NCI-H2196 treated with DMSO at 0.1 percent for 48 hours (cell line): Measurements from ENCODE around the gene NHLRC4.

Source experiments
- DNase-seq: peaks from one replicate; lab custom pipeline; 2025; ENCODE audit not compliant: unreplicated experiment; lab: John Stamatoyannopoulos, UW

NHLRC4 gene

GRCh38 chr16:582614-583331, 16.0 kb downstream of the NHLRC4 start:
- DNase-seq, result no peak

- no peak for DNase-seq
Measured at GRCh38 chr16:583470-583814, 16.6 kb downstream of the NHLRC4 start.

GRCh38 chr16:583815-584591, 17.2 kb downstream of the NHLRC4 start:
- DNase-seq, result no peak

GRCh38 chr16:585351-585750, 18.5 kb downstream of the NHLRC4 start:
- no peak for DNase-seq

- no peak for DNase-seq
Measured at GRCh38 chr16:586047-586644, 19.3 kb downstream of the NHLRC4 start.

- DNase-seq, result no peak
Measured at GRCh38 chr16:586645-587590, 20.1 kb downstream of the NHLRC4 start.

- no peak for DNase-seq
Measured at GRCh38 chr16:588639-588888, 21.8 kb downstream of the NHLRC4 start.

- DNase-seq, result peak; percentile 85
Measured at GRCh38 chr16:588889-589657, 22.3 kb downstream of the NHLRC4 start.

- peak; percentile 93 for DNase-seq
Measured at GRCh38 chr16:589658-590187, 22.9 kb downstream of the NHLRC4 start, which contains the start of gene RAB40C. TSS of gene RAB40C (plus strand) at chr16:590066. CDS start at chr16:590292, 226 bp downstream.

- DNase-seq, result no peak
Measured at GRCh38 chr16:590188-590814, 23.5 kb downstream of the NHLRC4 start.

GRCh38 chr16:590815-591200, 24.0 kb downstream of the NHLRC4 start:
- no peak for DNase-seq

- no peak for DNase-seq
Measured at GRCh38 chr16:591231-591630, 24.4 kb downstream of the NHLRC4 start.

GRCh38 chr16:591892-592517, 25.2 kb downstream of the NHLRC4 start:
- DNase-seq, result no peak

GRCh38 chr16:592518-593306, 25.9 kb downstream of the NHLRC4 start:
- peak; percentile 88 for DNase-seq

- DNase-seq, result peak; percentile 75
Measured at GRCh38 chr16:593406-593805, 26.6 kb downstream of the NHLRC4 start.

- DNase-seq, result no peak
Measured at GRCh38 chr16:593807-594206, 27.0 kb downstream of the NHLRC4 start.

- no peak for DNase-seq
Measured at GRCh38 chr16:595094-595528, 28.3 kb downstream of the NHLRC4 start.

GRCh38 chr16:595942-596735, 29.3 kb downstream of the NHLRC4 start:
- DNase-seq, result peak; percentile 45
